GM12878 (cell line): ENCODE data around the gene OLFML2A. TPM values are rescaled to one million over a fixed set of nuclear protein-coding genes. Genes with fewer than 3 reads are reported as not detected.
A peak's percentile ranks its signal among the peaks of the same experiment; 100 is the strongest.

Experiments used
- ATAC-seq: fragments of 200-7000 bp; cut with Tn5 transposase; 3 replicates; pipeline ENCODE4 v1.9.1; 2020; ENCODE audit warnings: mild to moderate bottlenecking, moderate library complexity
- BruUV-seq: library from RNA; stranded (reverse); fragments of 400-500 nt; replicated peaks from 2 replicates; lab custom pipeline; 2021; lab: Mats Ljungman, UMichigan
- CTCF ChIA-PET: fragments of 300-600 bp; sonication (Branson Sonifier 250); formaldehyde crosslinking; extraction: SDS; loops from one replicate; lab custom pipeline; 2021; ENCODE audit warnings: inconsistent platforms; lab: Yijun Ruan, JAX
- POLR2A ChIA-PET: fragments of 350-600 bp; formaldehyde crosslinking; extraction: SDS; loops from one replicate; lab custom pipeline; 2021; ENCODE audit warnings: inconsistent platforms; lab: Charles Lee
- RAD21 ChIA-PET: fragments of 300-600 bp; sonication (Branson Sonifier 250); formaldehyde crosslinking; loops from one replicate; lab custom pipeline; 2023; ENCODE audit warnings: antibody characterized with exemption; ENCODE audit not compliant: unreplicated experiment; lab: Charles Lee
- SMC1A ChIA-PET: fragments of 300-600 bp; sonication (Branson Sonifier 250); formaldehyde crosslinking; loops from one replicate; lab custom pipeline; 2023; ENCODE audit not compliant: unreplicated experiment, uncharacterized antibody; lab: Charles Lee
- DNase-seq: peaks from one replicate; pipeline ENCODE4 v3.0.0-alpha.2; 2011; ENCODE audit warnings: low read depth, low spot score
- FAIRE-seq: peaks from 3 replicates; lab custom pipeline; 2011; peaks lifted over from hg19 to GRCh38; lab: Jason Lieb, UNC
- H2AFZ ChIP-seq: 2 replicates; pipeline ENCODE4 v1.6.0; 2011; ENCODE audit warnings: low read depth, low read length, control low read depth; ENCODE audit not compliant: control insufficient read depth
- H3K27ac ChIP-seq: 2 replicates; pipeline ENCODE4 v1.5.1; 2011; ENCODE audit warnings: control low read depth; ENCODE audit not compliant: control insufficient read depth, insufficient read depth
- H3K27me3 ChIP-seq, 2 experiments: replicated peaks in 1 of 2; 2 replicates each; pipeline versions ENCODE4 v1.6.0 to v1.6.1; 2011; ENCODE audit warnings: low read length in 1 of 2; ENCODE audit not compliant: control insufficient read depth in 2 of 2, insufficient read depth in 2 of 2
- H3K36me3 ChIP-seq, 2 experiments: 2 replicates each; pipeline ENCODE4 v1.5.1; 2011; ENCODE audit warnings: low read length in 1 of 2; ENCODE audit not compliant: control insufficient read depth in 2 of 2, insufficient read depth in 2 of 2
- H3K4me1 ChIP-seq: 2 replicates; pipeline ENCODE4 v1.6.1; 2011; ENCODE audit warnings: mild to moderate bottlenecking, low read length, moderate library complexity, mixed read lengths; ENCODE audit not compliant: control insufficient read depth, insufficient read depth
- H3K4me2 ChIP-seq: 2 replicates; pipeline ENCODE4 v1.6.0; 2011; ENCODE audit warnings: control low read depth; ENCODE audit not compliant: control insufficient read depth, insufficient read depth
- H3K4me3 ChIP-seq: fragments of 200-600 bp; sonication (generic); 2 replicates; pipeline ENCODE4 v1.5.1; 2016
- H3K79me2 ChIP-seq: 2 replicates; pipeline ENCODE4 v1.6.0; 2011; ENCODE audit warnings: low read length; ENCODE audit not compliant: control insufficient read depth, insufficient read depth
- H3K9ac ChIP-seq: 2 replicates; pipeline ENCODE4 v1.8.0; 2011; ENCODE audit warnings: low read length, control low read depth, mixed read lengths; ENCODE audit not compliant: control insufficient read depth, insufficient read depth
- H3K9me3 ChIP-seq: replicated peaks from 3 replicates; pipeline ENCODE4 v1.5.1; 2011; ENCODE audit warnings: mild to moderate bottlenecking, low read length; ENCODE audit not compliant: control insufficient read depth, insufficient read depth
- H4K20me1 ChIP-seq: 2 replicates; pipeline ENCODE4 v1.6.0; 2011; ENCODE audit not compliant: control insufficient read depth, insufficient read depth
- IKZF2 ChIP-seq, 2 experiments: fragments of 450-650 bp; IDR thresholded peaks; 2 replicates each; pipeline ENCODE4 v1.6.1; 2017; ENCODE audit warnings: mild to moderate bottlenecking in 2 of 2, moderate library complexity in 2 of 2
- MYB ChIP-seq: fragments of 150-350 bp; IDR thresholded peaks from 2 replicates; pipeline ENCODE4 v1.6.1; 2014; ENCODE audit warnings: mild to moderate bottlenecking, low read depth, low read length, borderline replicate concordance
- SPI1 ChIP-seq: IDR thresholded peaks from 2 replicates; pipeline ENCODE4 v1.6.1; 2011; ENCODE audit warnings: low read depth, mild to moderate bottlenecking, low read length, moderate library complexity, borderline replicate concordance; ENCODE audit not compliant: insufficient read depth
- WGBS: methylation state at CpG from one replicate; pipeline ENCODE4 v1.1.6; 2016; ENCODE audit warnings: low lambda C conversion rate; ENCODE audit not compliant: insufficient replicate concordance, insufficient coverage; ENCODE audit errors: missing lambda C conversion rate; 5-methylcytosine and 5-hydroxymethylcytosine counted together
- in situ Hi-C: fragments of 300-500 bp; cut with MboI; formaldehyde crosslinking; loops from 9 replicates; pipeline ENCODE4 v1.14.3; 2018; ENCODE audit warnings: mixed read lengths
- intact Hi-C: fragments of 100-400 bp; cut with micrococcal nuclease; formaldehyde crosslinking; loops from one replicate; pipeline ENCODE4 v1.14.2; 2022; ENCODE audit not compliant: unreplicated experiment
- polyA plus RNA-seq, 11 experiments: library from polyadenylated mRNA; depleted of rRNA in 4 of 11; unstranded in 6 of 11; stranded (reverse) in 5 of 11; fragments of >200 nt; fragmentation: Nextera tagmentation in 4 of 11; fragmentation: Illumina TruSeq in 1 of 11; extraction: Ambion mirVana in 4 of 11; extraction: Trizol in 1 of 11; gene quantifications; 1 replicate in 1 of 11; 2 replicates in 10 of 11; pipeline versions ENCODE4 v1.2.1 to v1.2.3, GENCODE V29; 2011 to 2016; ENCODE audit warnings: inconsistent platforms in 2 of 11, missing spikeins in 2 of 11, low read depth in 1 of 11
- total RNA-seq, 4 experiments: library from RNA; depleted of rRNA in 3 of 4; stranded (reverse); fragments of >200 nt in 3 of 4; fragmentation: Illumina TruSeq in 1 of 4; extraction: Trizol in 1 of 4; gene quantifications; 2 replicates each; pipeline versions ENCODE4 v1.2.1 to v1.2.3, GENCODE V29; 2013 to 2021
- TF ChIP-seq, protein P1 (sequence below): fragments of 450-650 bp; IDR thresholded peaks from 2 replicates; pipeline ENCODE4 v1.6.1; 2017; ENCODE audit warnings: mild to moderate bottlenecking, moderate library complexity

The OLFML2A gene
- total and polyA plus RNA-seq, 10 of the 15 experiments (the other 5 are each of a cell fraction or from before 2014, with no cell fraction given): 0.02 to 0.13 (median 0.10) TPM; not detected in 4

DNA sequence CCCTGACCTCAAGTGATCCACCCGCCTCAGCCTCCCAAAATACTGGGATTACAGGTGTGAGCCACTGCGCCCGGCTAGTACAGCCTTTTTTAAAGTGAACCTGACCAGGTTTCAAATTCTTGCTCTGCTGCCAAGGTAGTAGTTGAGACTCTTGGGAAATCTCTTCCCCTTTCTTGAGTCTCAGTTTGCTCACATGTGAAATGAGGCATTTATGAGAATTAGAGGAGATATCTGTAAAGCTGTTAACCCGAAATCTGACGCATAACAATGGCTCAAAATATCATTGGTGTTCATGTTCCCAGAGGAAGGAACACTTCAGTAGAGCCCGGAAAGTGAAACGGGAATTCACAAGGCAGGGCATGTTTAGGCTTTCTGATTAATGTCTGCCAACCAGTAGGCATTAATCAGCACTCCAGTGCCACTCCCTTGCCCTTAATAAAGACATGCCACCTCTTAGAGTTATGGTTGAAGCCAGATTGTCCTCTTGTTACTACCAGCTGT, 86.5 kb downstream of the OLFML2A start:
- ATAC-seq: no peak

More for the DNA sequence above, 86.5 kb downstream of the OLFML2A start:
- 55% methylated on average over 7 of the region's 7 CpGs for WGBS
- FAIRE-seq (no peak), DNase-seq (no peak)
- Histone ChIP-seq H3K9me3 (no peaks in the 10 kb centered on the region), H3K27ac (no peak overlapping the region; the same call in 1 of the 2 replicates), H3K4me2 (no peak overlapping the region), H4K20me1 (peaks cover 16% of the 10 kb centered on the region), H3K4me1 (peaks cover 13% of the 10 kb centered on the region), H3K9ac (0 out of 2 replicates have a peak overlapping the region, but pooled peaks have one; percentile 7), H3K36me3 (peaks cover 14 to 15% of the 10 kb centered on the region in 2 experiments; a peak in 3 of 4 replicates), H3K4me3 (no peak overlapping the region), H3K27me3 (no peaks in the 10 kb centered on the region), H2AFZ (peak overlapping the region; percentile 72), H3K79me2 (peaks cover 47% of the 10 kb centered on the region)
- BruUV-seq: no TSS peak
- SMC1A ChIA-PET: interaction anchor here (1.2 to 5.1 kb wide), 5 partner anchors 8 to 88 kb away, joined by 3 to 37 read pairs (median 4); partner anchors contain the start of gene WDR38
- TF ChIP-seq SPI1: peak; percentile 29; the same call in 1 of the 2 replicates
- TF ChIP-seq IKZF2 (IDR thresholded peaks at IDR 0.05): peak in 1 of 2 experiments; percentile 15; a peak in 1 of 4 replicates
- TF ChIP-seq MYB: no peak
- TF ChIP-seq, protein P1, sequence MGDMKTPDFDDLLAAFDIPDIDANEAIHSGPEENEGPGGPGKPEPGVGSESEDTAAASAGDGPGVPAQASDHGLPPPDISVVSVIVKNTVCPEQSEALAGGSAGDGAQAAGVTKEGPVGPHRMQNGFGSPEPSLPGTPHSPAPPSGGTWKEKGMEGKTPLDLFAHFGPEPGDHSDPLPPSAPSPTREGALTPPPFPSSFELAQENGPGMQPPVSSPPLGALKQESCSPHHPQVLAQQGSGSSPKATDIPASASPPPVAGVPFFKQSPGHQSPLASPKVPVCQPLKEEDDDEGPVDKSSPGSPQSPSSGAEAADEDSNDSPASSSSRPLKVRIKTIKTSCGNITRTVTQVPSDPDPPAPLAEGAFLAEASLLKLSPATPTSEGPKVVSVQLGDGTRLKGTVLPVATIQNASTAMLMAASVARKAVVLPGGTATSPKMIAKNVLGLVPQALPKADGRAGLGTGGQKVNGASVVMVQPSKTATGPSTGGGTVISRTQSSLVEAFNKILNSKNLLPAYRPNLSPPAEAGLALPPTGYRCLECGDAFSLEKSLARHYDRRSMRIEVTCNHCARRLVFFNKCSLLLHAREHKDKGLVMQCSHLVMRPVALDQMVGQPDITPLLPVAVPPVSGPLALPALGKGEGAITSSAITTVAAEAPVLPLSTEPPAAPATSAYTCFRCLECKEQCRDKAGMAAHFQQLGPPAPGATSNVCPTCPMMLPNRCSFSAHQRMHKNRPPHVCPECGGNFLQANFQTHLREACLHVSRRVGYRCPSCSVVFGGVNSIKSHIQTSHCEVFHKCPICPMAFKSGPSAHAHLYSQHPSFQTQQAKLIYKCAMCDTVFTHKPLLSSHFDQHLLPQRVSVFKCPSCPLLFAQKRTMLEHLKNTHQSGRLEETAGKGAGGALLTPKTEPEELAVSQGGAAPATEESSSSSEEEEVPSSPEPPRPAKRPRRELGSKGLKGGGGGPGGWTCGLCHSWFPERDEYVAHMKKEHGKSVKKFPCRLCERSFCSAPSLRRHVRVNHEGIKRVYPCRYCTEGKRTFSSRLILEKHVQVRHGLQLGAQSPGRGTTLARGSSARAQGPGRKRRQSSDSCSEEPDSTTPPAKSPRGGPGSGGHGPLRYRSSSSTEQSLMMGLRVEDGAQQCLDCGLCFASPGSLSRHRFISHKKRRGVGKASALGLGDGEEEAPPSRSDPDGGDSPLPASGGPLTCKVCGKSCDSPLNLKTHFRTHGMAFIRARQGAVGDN: no peak
- CTCF ChIA-PET: interaction anchor here (3.7 to 26.5 kb wide), 3 partner anchors 9 to 88 kb away, joined by 27 to 575 read pairs (median 37); partner anchors contain the start of genes NR6A1, OLFML2A and WDR38
- POLR2A ChIA-PET: interaction anchor here (3.9 kb wide), 1 partner anchor 9 kb away, joined by 92 read pairs; no protein-coding TSS in a partner anchor
- in situ Hi-C loops (loop anchor here (25.0 kb wide), 1 partner anchor 1951 kb away; the partner anchor contains the start of genes RC3H2 and ZBTB6), intact Hi-C loops (loop anchor here (5.0 to 10.0 kb wide), 3 partner anchors 379 to 771 kb away; partner anchors contain the start of gene HSPA5)
- RAD21 ChIA-PET: interaction anchor here (1.3 to 4.1 kb wide), 5 partner anchors 9 to 90 kb away, joined by 3 to 29 read pairs (median 11); partner anchors contain the start of gene NR6A1

Other genes with a start within 250 kb of the OLFML2A start
- 5.9 and 6.1 TPM in 2 replicates for gene NR6A1, start 5.8 kb upstream of the OLFML2A start, total RNA-seq (2014; rRNA removed)
- 5.0 and 5.4 TPM in 2 replicates for gene NR6A1, start 5.8 kb upstream of the OLFML2A start, total RNA-seq (2014; rRNA removed; fragmentation: Illumina TruSeq; extraction: Trizol)
- 8.7 and 9.2 TPM in 2 replicates for gene NR6A1, start 5.8 kb upstream of the OLFML2A start, total RNA-seq (2021)
- gene NR6A1, start 5.8 kb upstream of the OLFML2A start, polyA plus RNA-seq (2011; rRNA removed): 5.8 and 8.0 TPM in 2 replicates
- 5.1 and 5.7 TPM in 2 replicates for gene NR6A1, start 5.8 kb upstream of the OLFML2A start, polyA plus RNA-seq (2014; fragmentation: Illumina TruSeq; extraction: Trizol)
- gene NR6A1, start 5.8 kb upstream of the OLFML2A start, polyA plus RNA-seq (2014; fragmentation: Nextera tagmentation; extraction: Ambion mirVana): 1 to 10 TPM; 1.2 to 2.5 TPM
- 3.9 and 4.1 TPM in 2 replicates for gene NR6A1, start 5.8 kb upstream of the OLFML2A start, polyA plus RNA-seq (2014; rRNA removed)
- gene NR6A1, start 5.8 kb upstream of the OLFML2A start, polyA plus RNA-seq (2016; fragmentation: Nextera tagmentation; extraction: Ambion mirVana): 1 to 10 TPM; 2.6 to 2.9 TPM
- not detected in 2 replicates for gene WDR38, start 76.3 kb downstream of the OLFML2A start, total RNA-seq (2014; rRNA removed)
- not detected in 2 replicates for gene WDR38, start 76.3 kb downstream of the OLFML2A start, total RNA-seq (2014; rRNA removed; fragmentation: Illumina TruSeq; extraction: Trizol)
- gene WDR38, start 76.3 kb downstream of the OLFML2A start, total RNA-seq (2021): not detected in 2 replicates
- gene WDR38, start 76.3 kb downstream of the OLFML2A start, polyA plus RNA-seq (2011; rRNA removed): not detected in 2 replicates
- not detected in 2 replicates for gene WDR38, start 76.3 kb downstream of the OLFML2A start, polyA plus RNA-seq (2014; fragmentation: Illumina TruSeq; extraction: Trizol)
- not detected for gene WDR38, start 76.3 kb downstream of the OLFML2A start, polyA plus RNA-seq (2014; fragmentation: Nextera tagmentation; extraction: Ambion mirVana)
- gene WDR38, start 76.3 kb downstream of the OLFML2A start, polyA plus RNA-seq (2014; rRNA removed): not detected in 2 replicates
- not detected for gene WDR38, start 76.3 kb downstream of the OLFML2A start, polyA plus RNA-seq (2016; fragmentation: Nextera tagmentation; extraction: Ambion mirVana)
- 4,617 and 5,922 TPM in 2 replicates for gene RPL35, start 84.8 kb downstream of the OLFML2A start, total RNA-seq (2014; rRNA removed)
- gene RPL35, start 84.8 kb downstream of the OLFML2A start, total RNA-seq (2014; rRNA removed; fragmentation: Illumina TruSeq; extraction: Trizol): 3,907 and 4,081 TPM in 2 replicates
- 2,572 and 2,695 TPM in 2 replicates for gene RPL35, start 84.8 kb downstream of the OLFML2A start, total RNA-seq (2021)
- 1,958 and 3,572 TPM in 2 replicates for gene RPL35, start 84.8 kb downstream of the OLFML2A start, polyA plus RNA-seq (2011; rRNA removed)
- 1,263 and 3,648 TPM in 2 replicates for gene RPL35, start 84.8 kb downstream of the OLFML2A start, polyA plus RNA-seq (2014; fragmentation: Illumina TruSeq; extraction: Trizol)
- 1,000 to 10,000 TPM; 5,281 to 6,300 TPM for gene RPL35, start 84.8 kb downstream of the OLFML2A start, polyA plus RNA-seq (2014; fragmentation: Nextera tagmentation; extraction: Ambion mirVana)
- gene RPL35, start 84.8 kb downstream of the OLFML2A start, polyA plus RNA-seq (2014; rRNA removed): 5,524 and 8,197 TPM in 2 replicates
- 1,000 to 10,000 TPM; 2,862 to 2,907 TPM for gene RPL35, start 84.8 kb downstream of the OLFML2A start, polyA plus RNA-seq (2016; fragmentation: Nextera tagmentation; extraction: Ambion mirVana)
- 62.2 and 63.9 TPM in 2 replicates for gene ARPC5L, start 85.0 kb downstream of the OLFML2A start, total RNA-seq (2014; rRNA removed)
- 84.4 and 90.1 TPM in 2 replicates for gene ARPC5L, start 85.0 kb downstream of the OLFML2A start, total RNA-seq (2014; rRNA removed; fragmentation: Illumina TruSeq; extraction: Trizol)
- 93.0 and 98.4 TPM in 2 replicates for gene ARPC5L, start 85.0 kb downstream of the OLFML2A start, total RNA-seq (2021)
- gene ARPC5L, start 85.0 kb downstream of the OLFML2A start, polyA plus RNA-seq (2011; rRNA removed): 110 and 123 TPM in 2 replicates
- gene ARPC5L, start 85.0 kb downstream of the OLFML2A start, polyA plus RNA-seq (2014; fragmentation: Illumina TruSeq; extraction: Trizol): 89.6 and 105 TPM in 2 replicates
- gene ARPC5L, start 85.0 kb downstream of the OLFML2A start, polyA plus RNA-seq (2014; fragmentation: Nextera tagmentation; extraction: Ambion mirVana): 100 to 1,000 TPM in 1 of 2 experiments, 10 to 100 TPM in 1; 42.3 to 121 TPM
- 149 and 150 TPM in 2 replicates for gene ARPC5L, start 85.0 kb downstream of the OLFML2A start, polyA plus RNA-seq (2014; rRNA removed)
- 100 to 1,000 TPM; 179 to 207 TPM for gene ARPC5L, start 85.0 kb downstream of the OLFML2A start, polyA plus RNA-seq (2016; fragmentation: Nextera tagmentation; extraction: Ambion mirVana)
- gene GOLGA1, start 163.9 kb downstream of the OLFML2A start, total RNA-seq (2014; rRNA removed): 8.5 and 9.8 TPM in 2 replicates
- gene GOLGA1, start 163.9 kb downstream of the OLFML2A start, total RNA-seq (2014; rRNA removed; fragmentation: Illumina TruSeq; extraction: Trizol): 5.4 and 5.6 TPM in 2 replicates
- gene GOLGA1, start 163.9 kb downstream of the OLFML2A start, total RNA-seq (2021): 9.2 and 9.6 TPM in 2 replicates
- 14.1 and 18.8 TPM in 2 replicates for gene GOLGA1, start 163.9 kb downstream of the OLFML2A start, polyA plus RNA-seq (2011; rRNA removed)
- 7.8 and 8.8 TPM in 2 replicates for gene GOLGA1, start 163.9 kb downstream of the OLFML2A start, polyA plus RNA-seq (2014; fragmentation: Illumina TruSeq; extraction: Trizol)
- gene GOLGA1, start 163.9 kb downstream of the OLFML2A start, polyA plus RNA-seq (2014; fragmentation: Nextera tagmentation; extraction: Ambion mirVana): 1 to 10 TPM; 2.9 to 3.0 TPM
- gene GOLGA1, start 163.9 kb downstream of the OLFML2A start, polyA plus RNA-seq (2014; rRNA removed): 9.5 and 11.0 TPM in 2 replicates
- gene GOLGA1, start 163.9 kb downstream of the OLFML2A start, polyA plus RNA-seq (2016; fragmentation: Nextera tagmentation; extraction: Ambion mirVana): 1 to 10 TPM; 7.8 to 8.4 TPM